Spleen (tissue), 11 donors: Measurements from ENCODE around the gene GSN. TPM values are rescaled to one million over a fixed set of nuclear protein-coding genes. Genes with fewer than 3 reads are reported as not detected.
A peak's percentile ranks its signal among the peaks of the same experiment; 100 is the strongest.

Experiments
- DNase-seq: peaks from one replicate; pipeline ENCODE4 v3.0.0-alpha.2; 2020
- H3K27ac ChIP-seq, 8 donors: fragments of 200-600 bp; sonication (generic) in 7 of 8; 1 replicate in 4 of 8; 2 replicates in 4 of 8; pipeline versions ENCODE4 v1.5.0 to v1.8.0; 2016 to 2021; ENCODE audit warnings: inconsistent platforms in 4 of 8, mild to moderate bottlenecking in 4 of 8, moderate library complexity in 1 of 8
- H3K27me3 ChIP-seq, 7 donors: fragments of 200-600 bp; sonication (generic) in 6 of 7; replicated peaks in 1 of 7; 1 replicate in 4 of 7; 2 replicates in 3 of 7; pipeline versions ENCODE4 v1.5.0 to v1.8.0; 2016 to 2021; ENCODE audit warnings: inconsistent platforms in 3 of 7, mild to moderate bottlenecking in 1 of 7
- H3K36me3 ChIP-seq, 6 donors: fragments of 200-600 bp; sonication (generic) in 5 of 6; 1 replicate in 4 of 6; 2 replicates in 2 of 6; pipeline versions ENCODE4 v1.5.0 to v1.8.0; 2016 to 2021; ENCODE audit warnings: inconsistent platforms in 2 of 6
- H3K4me1 ChIP-seq, 6 donors: fragments of 200-600 bp; sonication (generic) in 5 of 6; 1 replicate in 3 of 6; 2 replicates in 3 of 6; pipeline versions ENCODE4 v1.5.0 to v1.8.0; 2016 to 2021; ENCODE audit warnings: inconsistent platforms in 3 of 6
- H3K4me3 ChIP-seq, 8 donors: fragments of 200-600 bp; sonication (generic) in 7 of 8; 1 replicate in 4 of 8; 2 replicates in 4 of 8; pipeline versions ENCODE4 v1.5.0 to v1.8.0; 2016 to 2021; ENCODE audit warnings: inconsistent platforms in 4 of 8, mild to moderate bottlenecking in 4 of 8, moderate library complexity in 2 of 8
- H3K9me3 ChIP-seq, 8 donors: fragments of 200-600 bp; sonication (generic) in 7 of 8; 1 replicate in 4 of 8; 2 replicates in 4 of 8; pipeline versions ENCODE4 v1.5.0 to v1.8.0; 2016 to 2021; ENCODE audit warnings: inconsistent platforms in 4 of 8
- CTCF ChIP-seq, 11 experiments: fragments of 200-600 bp in 7 of 11; fragments of 450-650 bp in 4 of 11; sonication (generic) in 4 of 11; IDR thresholded peaks in 8 of 11; conservative IDR thresholded peaks in 3 of 11; 1 replicate in 7 of 11; 2 replicates in 4 of 11; pipeline versions ENCODE4 v1.4.0 to v1.8.0; 2016 to 2021; ENCODE audit warnings: antibody characterized with exemption in 11 of 11, inconsistent platforms in 4 of 11, mild to moderate bottlenecking in 1 of 11
- POLR2A ChIP-seq, 3 donors: fragments of 450-650 bp; IDR thresholded peaks; one replicate each; pipeline ENCODE4 v1.5.1; 2017; ENCODE audit warnings: antibody characterized with exemption in 3 of 3, mild to moderate bottlenecking in 1 of 3
- POLR2AphosphoS5 ChIP-seq, 3 donors: sonication (generic); formaldehyde crosslinking; IDR thresholded peaks; one replicate each; pipeline ENCODE4 v1.5.1; 2017; ENCODE audit warnings: antibody characterized with exemption in 3 of 3
- WGBS, 5 donors: extraction: QIAGEN DNeasy Blood & Tissue Kit in 3 of 5; methylation state at CpG; one replicate each; pipeline versions ENCODE4 v1.1.5 to v1.1.7; 2013 to 2018; 5-methylcytosine and 5-hydroxymethylcytosine counted together
- intact Hi-C: fragments of 100-400 bp; cut with DNase I; formaldehyde crosslinking; loops from one replicate; pipeline ENCODE4 v1.15.0; 2023; ENCODE audit warnings: low total_unique reads
- polyA plus RNA-seq, 3 donors: library from polyadenylated mRNA; stranded (reverse); fragments of 200-250 nt; gene quantifications; one replicate each; pipeline ENCODE4 v1.2.1, GENCODE V29; 2013
- total RNA-seq, 7 donors: library from RNA; depleted of rRNA in 3 of 7; stranded (reverse); fragments of >200 nt in 3 of 7; fragmentation: NEBNext Ultra II Directional in 4 of 7; extraction: Animal tissue kit (Norgen Biotek cat#: 25700) in 4 of 7; gene quantifications; one replicate each; pipeline versions ENCODE4 v1.1.0 to v1.2.1, GENCODE V29; 2016 to 2021
- donor health status: healthy with polysubstance abuse.
- donor health status: DM: no; HTN: no; CAD: no; lungs with moderate emphysema.
- donor health status: DM: no; HTN: no; CAD: no.
- donor health status: Bipolar disorder and iron deficiency.
- donor health status: healthy.
- donor health status: DM: no; HTN: no; CAD: no.
- donor health status: DM: yes; HTN: yes; CAD: no.

Gene GSN
- total and polyA plus RNA-seq, 10 donors, result 115 to 432 (median 227) TPM

GRCh38 chr9:121350993-121351561 lies 83.1 kb downstream of the GSN start:
- DNase-seq, result no peak
- Histone ChIP-seq H3K27ac (peak overlapping the region; percentile 41 to 97 (median 94)), H3K9me3 (no peaks in the 10 kb centered on the region), H3K27me3 (no peaks in the 10 kb centered on the region), H3K4me1 (peaks cover 50 to 94% (median 76%) of the 10 kb centered on the region in 6 donors), H3K36me3 (peaks cover 0 to 99% (median 56%) of the 10 kb centered on the region in 6 donors), H3K4me3 (peak overlapping the region in 1 of 8 donors; percentile 12)
- WGBS, 5 donors, result 15 to 51% (median 24%) methylated on average over 2 of the region's 2 CpGs
- TF ChIP-seq POLR2AphosphoS5 (IDR thresholded peaks at IDR 0.05), result peak in 1 of 3 donors; percentile 84
- no peak for TF ChIP-seq CTCF (IDR thresholded peaks at IDR 0.05 in 8 of 11, conservative IDR thresholded peaks at IDR 0.05 in 3 of 11)
- TF ChIP-seq POLR2A (IDR thresholded peaks at IDR 0.05), result no peak
- intact Hi-C loops, result no loop called here

- intact Hi-C loops, result no loop called here
- Histone ChIP-seq H3K4me3 (peak overlapping the region in 2 of 8 donors; percentile 10 to 47), H3K27me3 (no peaks in the 10 kb centered on the region), H3K4me1 (peaks cover 72 to 100% (median 94%) of the 10 kb centered on the region in 6 donors), H3K36me3 (peaks cover 0 to 80% (median 33%) of the 10 kb centered on the region in 6 donors), H3K9me3 (no peaks in the 10 kb centered on the region), H3K27ac (peak overlapping the region; percentile 66 to 97 (median 94))
- TF ChIP-seq CTCF (IDR thresholded peaks at IDR 0.05 in 8 of 11, conservative IDR thresholded peaks at IDR 0.05 in 3 of 11), result no peak
- TF ChIP-seq POLR2A (IDR thresholded peaks at IDR 0.05), result no peak
- peak in 1 of 3 donors; percentile 70 for TF ChIP-seq POLR2AphosphoS5 (IDR thresholded peaks at IDR 0.05)
- WGBS, 5 donors, result 11 to 40% (median 19%) methylated on average over 9 of the region's 9 CpGs
- no peak for DNase-seq
Measured at GRCh38 chr9:121353241-121354061, 85.5 kb downstream of the GSN start.

- H3K4me1 ChIP-seq, result peaks cover 78 to 100% (median 99%) of the 10 kb centered on the region in 6 donors
- H3K27ac ChIP-seq, result peak overlapping the region; percentile 66 to 97 (median 94)
- no peaks in the 10 kb centered on the region for H3K9me3 ChIP-seq
- peak overlapping the region in 1 of 8 donors; percentile 47 for H3K4me3 ChIP-seq
- peak in 1 of 3 donors; percentile 31 for TF ChIP-seq POLR2A (IDR thresholded peaks at IDR 0.05)
- no peak for TF ChIP-seq CTCF (IDR thresholded peaks at IDR 0.05 in 8 of 11, conservative IDR thresholded peaks at IDR 0.05 in 3 of 11)
- TF ChIP-seq POLR2AphosphoS5 (IDR thresholded peaks at IDR 0.05), result peak in 2 of 3 donors; percentile 20 to 63
- no peak for DNase-seq
- 49 to 71% (median 60%) methylated on average over 5 of the region's 5 CpGs for WGBS, 5 donors
- H3K27me3 ChIP-seq, result no peaks in the 10 kb centered on the region
- peaks cover 0 to 73% (median 26%) of the 10 kb centered on the region in 6 donors for H3K36me3 ChIP-seq
- intact Hi-C loops, result no loop called here
Measured at GRCh38 chr9:121354141-121354540, 86.2 kb downstream of the GSN start.

- Histone ChIP-seq H3K4me1 (peaks cover 81 to 100% (median 99%) of the 10 kb centered on the region in 6 donors), H3K27ac (peak overlapping the region; percentile 66 to 97 (median 94)), H3K4me3 (no peak overlapping the region), H3K9me3 (no peaks in the 10 kb centered on the region), H3K36me3 (peaks cover 0 to 66% (median 22%) of the 10 kb centered on the region in 6 donors), H3K27me3 (no peaks in the 10 kb centered on the region)
- intact Hi-C loops, result no loop called here
- no peak for TF ChIP-seq POLR2A (IDR thresholded peaks at IDR 0.05)
- TF ChIP-seq CTCF (IDR thresholded peaks at IDR 0.05 in 8 of 11, conservative IDR thresholded peaks at IDR 0.05 in 3 of 11), result no peak
- no peak for TF ChIP-seq POLR2AphosphoS5 (IDR thresholded peaks at IDR 0.05)
- 81 to 95% (median 86%) methylated on average over 5 of the region's 5 CpGs for WGBS, 5 donors
- no peak for DNase-seq
Measured at GRCh38 chr9:121354762-121355161, 86.8 kb downstream of the GSN start.
